Type B pancreatic cell (in vitro differentiated cells): ENCODE data around the gene STX10. TPM values are rescaled to one million over a fixed set of nuclear protein-coding genes. Genes with fewer than 3 reads are reported as not detected.

Source experiments
- DNase-seq: peaks from one replicate; pipeline ENCODE4 v3.0.0; 2021; ENCODE audit warnings: mixed read lengths; ENCODE audit not compliant: unreplicated experiment; ENCODE audit errors: extremely low spot score
- H3K27ac Mint-ChIP-seq: 2 replicates; pipeline ENCODE4 v1.8.0; 2021; ENCODE audit warnings: mild to moderate bottlenecking, mixed read lengths
- H3K27me3 Mint-ChIP-seq: 2 replicates; pipeline ENCODE4 v1.8.0; 2021; ENCODE audit warnings: mixed read lengths
- H3K36me3 Mint-ChIP-seq: 2 replicates; pipeline ENCODE4 v1.8.0; 2021; ENCODE audit warnings: mixed read lengths
- H3K4me1 Mint-ChIP-seq: one replicate; pipeline ENCODE4 v1.8.0; 2021; ENCODE audit warnings: mixed read lengths; ENCODE audit not compliant: unreplicated experiment
- H3K4me3 Mint-ChIP-seq: 2 replicates; pipeline ENCODE4 v1.8.0; 2021; ENCODE audit warnings: mild to moderate bottlenecking, mixed read lengths
- H3K9me3 Mint-ChIP-seq: 2 replicates; pipeline ENCODE4 v1.8.0; 2021; ENCODE audit warnings: mixed read lengths
- CTCF ChIP-seq: fragments of 200-600 bp; sonication (generic); conservative IDR thresholded peaks from 2 replicates; pipeline ENCODE4 v1.5.0; 2021; ENCODE audit warnings: antibody characterized with exemption, mild to moderate bottlenecking
- total RNA-seq: library from RNA; stranded (reverse); gene quantifications from 2 replicates; pipeline ENCODE4 v1.2.1, GENCODE V29; 2021; ENCODE audit warnings: low replicate concordance

STX10 gene
- total RNA-seq, 1 donor from 2014 or later = 45.2 TPM

- peaks cover 74% of the 10 kb centered on the region for H3K27me3 Mint-ChIP-seq
- no peak for TF ChIP-seq CTCF
- DNase-seq = no peak
- no peaks in the 10 kb centered on the region for H3K36me3 Mint-ChIP-seq
- H3K4me1 Mint-ChIP-seq = peaks cover 10% of the 10 kb centered on the region
- no peaks in the 10 kb centered on the region for H3K9me3 Mint-ChIP-seq
- no peak overlapping the region for H3K4me3 Mint-ChIP-seq
- H3K27ac Mint-ChIP-seq = no peak overlapping the region
Measured at GRCh38 chr19:13094771-13095392, 55.3 kb downstream of the STX10 start.

- Mint-ChIP-seq H3K4me1 (peaks cover 9% of the 10 kb centered on the region), H3K9me3 (no peaks in the 10 kb centered on the region), H3K4me3 (no peak overlapping the region), H3K27ac (no peak overlapping the region), H3K36me3 (no peaks in the 10 kb centered on the region), H3K27me3 (peaks cover 70% of the 10 kb centered on the region)
- no peak for TF ChIP-seq CTCF
- DNase-seq = no peak
Measured at GRCh38 chr19:13094106-13094504, 56.1 kb downstream of the STX10 start.

Other genes starting within 250 kb of the STX10 start
- 1.8 TPM in 1 of 2 replicates, not detected in the other for gene SYCE2, start 231.1 kb downstream of the STX10 start, total RNA-seq
- 67.5 and 68.5 TPM in 2 replicates for gene FARSA, start 216.7 kb downstream of the STX10 start, total RNA-seq
- gene CALR, start 211.8 kb downstream of the STX10 start, total RNA-seq = 1,188 and 1,294 TPM in 2 replicates
- gene RAD23A, start 204.5 kb downstream of the STX10 start, total RNA-seq = 77.1 and 82.3 TPM in 2 replicates
- gene GADD45GIP1, start 193.2 kb downstream of the STX10 start, total RNA-seq = 23.1 and 24.8 TPM in 2 replicates
- not detected in 2 replicates for gene DAND5, start 180.8 kb downstream of the STX10 start, total RNA-seq
- gene NFIX, start 154.9 kb downstream of the STX10 start, total RNA-seq = 4.2 and 12.4 TPM in 2 replicates
- 0.19 TPM in 1 of 2 replicates, not detected in the other for gene LYL1, start 47.5 kb downstream of the STX10 start, total RNA-seq
- gene TRMT1, start 33.6 kb downstream of the STX10 start, total RNA-seq = 48.1 and 69.7 TPM in 2 replicates
- gene NACC1, start 32.1 kb downstream of the STX10 start, total RNA-seq = 66.8 and 77.9 TPM in 2 replicates
- gene IER2, start within 50 bp of the STX10 start, total RNA-seq = 103 and 322 TPM in 2 replicates